ENCODE data around the gene VWA2. TPM values are rescaled to one million over a fixed set of nuclear protein-coding genes. Genes with fewer than 3 reads are reported as not detected.

The VWA2 gene
- total RNA-seq, 2 experiments from 2014 or later = not detected

DNA sequence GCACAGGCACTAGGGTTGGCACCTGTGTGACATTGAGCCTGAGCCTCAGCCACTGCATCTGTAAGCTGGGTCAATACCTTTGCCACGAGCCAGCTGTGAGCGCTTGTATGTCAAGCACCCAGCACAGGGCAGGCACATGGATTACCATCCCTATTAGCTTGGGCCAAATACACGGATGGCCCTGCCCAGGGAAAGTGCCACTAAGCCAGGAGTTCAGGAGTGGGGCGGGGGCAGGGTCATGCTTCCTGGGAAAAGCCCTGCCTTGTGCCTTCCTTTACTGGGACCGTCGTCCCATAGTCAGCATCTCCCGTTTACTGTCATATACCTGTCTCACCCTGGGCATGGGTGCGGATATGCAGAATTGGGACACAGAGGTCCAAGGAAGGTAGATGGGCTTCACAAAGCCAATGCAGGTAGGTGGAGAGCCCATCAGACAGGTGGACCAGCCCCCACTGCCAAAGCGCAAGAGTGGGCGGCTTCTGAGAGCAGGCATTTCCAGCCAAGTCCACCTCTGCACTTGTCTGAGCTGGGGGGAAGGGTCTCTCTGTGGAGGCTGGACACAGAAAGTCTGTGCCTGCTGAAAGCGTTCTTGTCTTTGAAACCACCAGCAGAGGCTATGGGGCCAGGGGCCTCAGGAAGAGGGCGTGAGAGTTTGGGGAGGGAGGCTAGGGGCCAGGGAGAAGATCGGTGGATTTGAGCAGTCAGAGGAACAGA, 72.6 kb downstream of the VWA2 start:
- no peak overlapping the region for H3K4me3 Mint-ChIP-seq
- no peaks in the 10 kb centered on the region for H3K9me3 Mint-ChIP-seq (ENCODE audit: low read depth)
- DNase-seq = no peak
- intact Hi-C loops (cut with DNase I, micrococcal nuclease) = no loop called here
- H3K27ac Mint-ChIP-seq = no peak overlapping the region
- POLR2A ChIA-PET = no interaction called here
- CTCF ChIA-PET = interaction anchor here (1.4 kb wide), 1 partner anchor 7 kb away, joined by 6 read pairs; no protein-coding TSS in a partner anchor
- H3K36me3 Mint-ChIP-seq (ENCODE audit: low read depth) = no peaks in the 10 kb centered on the region
- ATAC-seq = no peak
- H3K27me3 Mint-ChIP-seq = no peaks in the 10 kb centered on the region
- no peaks in the 10 kb centered on the region for H3K4me1 Mint-ChIP-seq

DNA sequence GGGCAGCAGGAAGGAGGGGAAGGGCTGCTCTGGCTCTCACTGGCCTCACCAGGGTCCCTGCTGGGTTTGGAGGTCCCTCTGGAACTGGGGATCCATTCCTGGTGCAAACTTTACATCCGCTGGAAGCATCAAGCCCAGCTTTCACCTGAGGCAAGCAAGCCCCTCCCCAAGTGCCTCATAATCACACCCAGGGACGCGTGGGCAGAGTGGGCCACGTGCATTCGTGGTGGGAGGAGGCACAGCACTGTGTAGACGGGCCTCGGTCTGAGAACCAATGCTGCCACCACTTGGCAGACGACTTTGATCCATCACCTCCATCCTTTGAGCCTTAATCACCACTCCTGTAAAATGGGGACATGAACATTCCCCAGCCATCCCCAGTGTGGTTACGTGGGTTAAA, 74.1 kb downstream of the VWA2 start:
- Mint-ChIP-seq H3K27ac (no peak overlapping the region), H3K27me3 (no peaks in the 10 kb centered on the region), H3K4me1 (no peaks in the 10 kb centered on the region), H3K9me3 (ENCODE audit: low read depth) (no peaks in the 10 kb centered on the region), H3K4me3 (no peak overlapping the region), H3K36me3 (ENCODE audit: low read depth) (no peaks in the 10 kb centered on the region)
- ChIA-PET POLR2A (no interaction called here), CTCF (interaction anchor here (1.4 kb wide), 1 partner anchor 9 kb away, joined by 6 read pairs; no protein-coding TSS in a partner anchor)
- ATAC-seq (no peak), DNase-seq (no peak)
- intact Hi-C loops (cut with DNase I, micrococcal nuclease) = no loop called here

DNA sequence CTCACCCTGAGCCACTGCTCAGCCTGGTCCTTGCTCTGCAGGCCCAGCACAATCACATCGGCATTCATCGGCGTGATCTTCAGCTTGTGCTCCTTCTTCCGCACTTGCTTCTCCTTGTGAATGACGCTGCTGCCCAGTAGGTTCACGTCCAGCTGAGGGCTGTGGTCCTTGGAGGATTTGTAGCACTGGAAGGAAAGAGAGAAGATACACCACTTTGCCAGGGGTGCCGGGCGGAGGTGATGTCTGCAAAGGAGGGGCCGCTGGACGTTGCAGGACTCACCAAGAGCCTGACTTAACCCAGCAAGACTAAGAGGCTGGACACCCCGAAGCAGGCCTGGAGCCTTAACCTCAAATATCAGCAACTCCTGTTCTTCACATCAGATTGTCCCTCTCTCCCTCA, 74.8 kb downstream of the VWA2 start:
- ChIA-PET POLR2A (no interaction called here), CTCF (no interaction called here)
- Mint-ChIP-seq H3K27ac (no peak overlapping the region), H3K4me3 (no peak overlapping the region), H3K36me3 (ENCODE audit: low read depth) (no peaks in the 10 kb centered on the region), H3K9me3 (ENCODE audit: low read depth) (no peaks in the 10 kb centered on the region), H3K4me1 (no peaks in the 10 kb centered on the region), H3K27me3 (no peaks in the 10 kb centered on the region)
- DNase-seq (no peak), ATAC-seq (no peak)
- intact Hi-C loops (cut with DNase I, micrococcal nuclease) = no loop called here

DNA sequence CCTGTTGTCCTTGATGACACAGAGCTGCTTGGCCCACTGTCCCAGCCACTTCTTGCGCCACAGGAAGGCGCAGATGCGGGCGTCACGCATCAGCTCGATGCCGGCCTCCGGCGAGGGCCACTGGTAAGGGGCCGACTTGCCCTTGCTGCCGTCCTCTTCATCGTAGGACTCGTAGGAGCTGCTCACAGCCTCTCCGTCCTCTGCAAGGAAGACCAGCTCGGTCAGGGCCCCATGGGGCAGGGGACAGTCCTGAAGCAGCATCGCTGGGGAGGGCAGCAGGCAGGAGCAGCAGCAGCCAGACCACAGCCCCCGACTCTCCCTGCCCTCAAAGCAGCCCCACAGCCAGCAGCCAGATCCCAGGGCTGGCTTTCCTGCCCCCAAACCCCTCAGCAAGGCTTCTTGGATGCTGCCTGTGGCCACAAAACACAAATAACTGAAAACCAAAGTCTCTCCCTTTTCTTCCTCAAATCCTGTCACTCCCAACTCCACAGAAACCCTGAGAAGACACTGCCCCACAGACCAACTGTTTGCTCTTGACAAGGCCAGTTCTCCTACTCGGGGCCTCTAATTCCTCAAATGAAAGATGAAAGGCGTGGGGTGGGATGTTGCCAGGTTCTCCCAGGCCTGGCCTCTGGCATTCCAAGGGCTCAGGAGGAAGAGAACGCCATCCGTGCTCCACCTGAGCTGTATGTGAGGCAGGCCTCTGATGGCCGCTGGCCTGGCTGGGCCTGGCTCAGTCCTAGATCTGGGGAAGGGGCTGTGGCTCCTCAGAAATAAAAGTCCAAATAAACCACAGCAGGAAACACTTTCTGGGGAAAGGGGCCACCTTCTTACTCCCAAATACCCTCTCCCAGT, 76.7 kb downstream of the VWA2 start:
- no peaks in the 10 kb centered on the region for H3K9me3 Mint-ChIP-seq (ENCODE audit: low read depth)
- ChIA-PET POLR2A (no interaction called here), CTCF (no interaction called here)
- no peaks in the 10 kb centered on the region for H3K36me3 Mint-ChIP-seq (ENCODE audit: low read depth)
- no peak for ATAC-seq
- intact Hi-C loops (cut with DNase I, micrococcal nuclease) = no loop called here
- no peak overlapping the region for H3K27ac Mint-ChIP-seq
- no peaks in the 10 kb centered on the region for H3K4me1 Mint-ChIP-seq
- no peak for DNase-seq
- no peak overlapping the region for H3K4me3 Mint-ChIP-seq
- H3K27me3 Mint-ChIP-seq = no peaks in the 10 kb centered on the region

DNA sequence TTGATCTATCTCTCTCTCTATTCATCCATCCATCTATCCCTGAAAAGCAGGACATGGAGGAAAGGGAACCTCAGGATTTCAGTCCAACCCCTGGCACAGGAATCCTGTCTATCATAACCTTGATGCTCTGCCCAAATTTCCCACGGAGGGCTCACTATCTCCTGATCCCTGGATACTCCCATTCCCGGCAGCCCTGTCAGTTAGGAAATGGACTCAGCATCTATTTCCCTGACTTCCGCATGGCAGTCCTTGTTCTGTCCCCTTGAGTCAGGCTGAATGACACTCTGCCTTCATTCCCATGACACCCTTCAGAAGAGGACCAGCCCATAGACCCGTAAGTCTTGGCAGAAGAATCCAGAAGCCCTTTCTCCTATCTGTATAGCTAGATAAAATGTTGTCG, 77.7 kb downstream of the VWA2 start:
- ChIA-PET CTCF (no interaction called here), POLR2A (no interaction called here)
- ATAC-seq (no peak), DNase-seq (no peak)
- no peaks in the 10 kb centered on the region for H3K36me3 Mint-ChIP-seq (ENCODE audit: low read depth)
- no peaks in the 10 kb centered on the region for H3K27me3 Mint-ChIP-seq
- no peaks in the 10 kb centered on the region for H3K4me1 Mint-ChIP-seq
- no peak overlapping the region for H3K27ac Mint-ChIP-seq
- H3K9me3 Mint-ChIP-seq (ENCODE audit: low read depth) = no peaks in the 10 kb centered on the region
- intact Hi-C loops (cut with DNase I, micrococcal nuclease) = no loop called here
- no peak overlapping the region for H3K4me3 Mint-ChIP-seq

DNA sequence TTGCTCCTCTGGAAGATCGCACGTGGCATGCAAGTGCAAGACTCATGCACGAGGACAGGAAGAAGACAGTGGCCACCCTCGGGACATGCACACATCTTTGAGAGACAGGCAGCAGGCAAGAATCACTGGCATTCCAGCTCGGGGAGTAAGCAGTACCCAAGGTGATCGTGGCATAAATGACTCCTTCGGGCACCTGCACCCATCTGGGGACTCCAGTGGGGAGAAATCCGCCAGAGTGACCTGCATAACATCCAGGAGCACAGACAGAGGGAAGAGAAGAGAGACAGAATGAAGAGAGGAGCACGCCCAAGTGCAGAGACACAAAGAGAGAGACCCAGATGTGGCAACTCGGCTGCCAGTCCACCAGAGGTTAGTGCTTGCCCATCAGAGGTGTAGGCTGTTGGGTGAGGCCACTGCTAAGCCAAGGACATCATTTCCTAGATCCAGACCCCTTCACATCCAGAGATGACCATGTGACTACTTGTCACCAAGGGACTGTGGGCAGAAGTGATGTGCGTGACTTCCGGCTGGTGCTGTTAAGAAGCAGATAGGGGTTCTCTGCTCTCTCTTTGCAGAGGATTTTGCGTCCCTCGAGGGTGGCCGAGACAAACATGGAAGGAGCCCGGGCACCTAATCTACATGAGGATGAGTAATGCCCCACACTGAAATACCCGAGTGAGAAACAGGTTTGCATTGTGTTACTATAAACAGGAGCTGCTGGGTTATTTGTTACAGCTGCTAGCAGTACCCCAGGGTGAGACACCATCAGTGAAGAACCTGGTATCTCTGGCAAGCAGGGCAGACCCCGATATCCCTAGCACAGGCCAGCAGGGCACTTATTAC, 80.6 kb downstream of the VWA2 start:
- intact Hi-C loops (cut with DNase I, micrococcal nuclease) = no loop called here
- Mint-ChIP-seq H3K27ac (no peak overlapping the region), H3K27me3 (no peaks in the 10 kb centered on the region), H3K36me3 (ENCODE audit: low read depth) (no peaks in the 10 kb centered on the region), H3K4me3 (no peak overlapping the region), H3K9me3 (ENCODE audit: low read depth) (no peaks in the 10 kb centered on the region), H3K4me1 (no peaks in the 10 kb centered on the region)
- DNase-seq (no peak), ATAC-seq (no peak)
- ChIA-PET CTCF (no interaction called here), POLR2A (no interaction called here)

DNA sequence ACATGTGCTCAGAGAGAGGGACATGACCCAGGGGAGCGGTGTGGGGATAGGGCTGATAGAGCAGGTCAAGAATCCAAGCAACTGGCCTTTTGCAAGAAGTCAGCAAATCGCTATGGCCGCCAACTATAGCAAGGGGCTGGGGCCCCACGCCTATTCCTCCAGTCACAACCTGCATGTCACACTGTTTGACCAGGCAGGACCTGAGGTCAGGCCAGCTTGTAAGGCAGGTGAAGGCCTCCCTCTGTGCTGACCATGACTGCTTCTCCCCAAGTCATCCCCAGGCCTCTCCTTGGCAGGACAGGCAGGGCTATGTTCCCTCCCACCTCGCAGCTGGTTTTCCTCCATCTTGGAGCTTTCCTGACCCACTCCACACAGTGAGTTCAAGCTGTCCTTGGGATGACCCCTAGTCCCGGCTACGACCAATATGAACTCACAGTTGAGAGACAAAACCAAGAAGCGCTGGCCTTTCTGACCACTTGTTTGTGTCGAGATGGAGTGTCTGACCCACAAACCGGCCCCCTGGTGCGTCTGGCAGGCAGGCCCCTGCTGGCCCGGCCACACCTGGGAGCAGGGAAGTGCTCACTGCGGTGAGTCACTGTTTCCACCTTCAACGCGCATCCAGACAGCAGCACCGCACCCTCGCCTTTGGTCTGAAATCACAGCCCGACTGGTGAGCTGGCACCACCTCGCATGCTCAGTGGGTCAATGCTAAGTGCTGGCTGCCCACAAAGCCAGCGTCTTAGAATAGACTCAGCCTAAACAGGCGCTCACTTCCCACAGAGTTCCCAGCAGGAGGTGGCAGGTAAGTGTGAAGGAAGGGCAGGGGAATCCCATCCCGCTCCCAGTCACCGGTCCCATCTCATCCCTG, 81.4 kb downstream of the VWA2 start:
- Mint-ChIP-seq H3K9me3 (ENCODE audit: low read depth) (no peaks in the 10 kb centered on the region), H3K27ac (no peak overlapping the region), H3K36me3 (ENCODE audit: low read depth) (no peaks in the 10 kb centered on the region), H3K27me3 (no peaks in the 10 kb centered on the region), H3K4me3 (no peak overlapping the region), H3K4me1 (no peaks in the 10 kb centered on the region)
- no peak for ATAC-seq
- intact Hi-C loops (cut with DNase I, micrococcal nuclease) = no loop called here
- POLR2A ChIA-PET = no interaction called here
- no peak for DNase-seq
- CTCF ChIA-PET = no interaction called here

DNA sequence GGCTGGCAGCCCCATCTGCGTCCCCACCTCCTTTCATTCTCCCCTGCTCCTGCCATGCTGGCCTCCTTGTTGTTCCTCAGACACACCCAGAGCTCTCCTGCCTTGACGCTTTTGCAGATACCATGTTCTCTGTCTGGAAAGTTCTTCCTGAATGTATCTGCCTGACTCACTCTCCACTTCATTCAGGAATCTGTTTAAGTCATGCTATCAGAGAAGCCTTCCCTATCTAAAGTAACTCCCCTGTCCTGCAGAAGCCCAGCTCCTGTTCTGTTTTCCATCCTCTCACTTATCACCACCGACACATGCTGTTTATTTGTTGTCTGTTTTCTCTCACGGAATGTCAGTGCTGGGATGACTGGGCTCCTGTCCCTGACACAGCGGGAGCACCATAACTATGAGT, 83.3 kb downstream of the VWA2 start:
- Mint-ChIP-seq H3K36me3 (ENCODE audit: low read depth) (no peaks in the 10 kb centered on the region), H3K27me3 (no peaks in the 10 kb centered on the region), H3K4me1 (no peaks in the 10 kb centered on the region), H3K9me3 (ENCODE audit: low read depth) (no peaks in the 10 kb centered on the region), H3K27ac (no peak overlapping the region), H3K4me3 (no peak overlapping the region)
- intact Hi-C loops (cut with DNase I, micrococcal nuclease) = no loop called here
- ChIA-PET CTCF (interaction anchor here (0.8 to 2.8 kb wide), 2 partner anchors 18 to 61 kb away, joined by 3 to 16 read pairs; no protein-coding TSS in a partner anchor), POLR2A (no interaction called here)
- ATAC-seq = no peak
- DNase-seq = no peak

DNA sequence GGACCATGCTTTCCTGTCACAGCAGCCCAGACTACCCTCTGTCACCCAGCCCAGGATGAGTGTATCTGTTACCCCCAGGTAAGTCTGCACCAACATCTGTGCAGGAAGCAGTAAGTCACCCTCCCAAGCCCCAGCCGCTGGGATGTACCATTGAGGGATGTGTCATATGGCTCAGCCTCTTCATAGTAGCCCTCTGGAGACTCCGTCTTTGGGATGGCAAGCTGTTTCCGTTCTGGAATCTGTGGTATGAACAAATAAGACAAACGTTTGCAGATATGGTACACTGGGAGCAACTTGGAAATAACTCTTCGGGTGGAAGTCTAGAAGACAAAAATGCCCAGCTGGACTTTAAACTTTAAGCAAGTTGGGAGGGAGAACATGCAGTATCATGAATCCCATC, 84.0 kb downstream of the VWA2 start:
- CTCF ChIA-PET = interaction anchor here (0.8 to 2.8 kb wide), 2 partner anchors 19 to 62 kb away, joined by 3 to 16 read pairs; no protein-coding TSS in a partner anchor
- Mint-ChIP-seq H3K9me3 (ENCODE audit: low read depth) (no peaks in the 10 kb centered on the region), H3K36me3 (ENCODE audit: low read depth) (no peaks in the 10 kb centered on the region), H3K4me1 (no peaks in the 10 kb centered on the region), H3K27me3 (no peaks in the 10 kb centered on the region), H3K27ac (no peak overlapping the region), H3K4me3 (no peak overlapping the region)
- POLR2A ChIA-PET = no interaction called here
- intact Hi-C loops (cut with DNase I, micrococcal nuclease) = no loop called here
- no peak for DNase-seq
- no peak for ATAC-seq

DNA sequence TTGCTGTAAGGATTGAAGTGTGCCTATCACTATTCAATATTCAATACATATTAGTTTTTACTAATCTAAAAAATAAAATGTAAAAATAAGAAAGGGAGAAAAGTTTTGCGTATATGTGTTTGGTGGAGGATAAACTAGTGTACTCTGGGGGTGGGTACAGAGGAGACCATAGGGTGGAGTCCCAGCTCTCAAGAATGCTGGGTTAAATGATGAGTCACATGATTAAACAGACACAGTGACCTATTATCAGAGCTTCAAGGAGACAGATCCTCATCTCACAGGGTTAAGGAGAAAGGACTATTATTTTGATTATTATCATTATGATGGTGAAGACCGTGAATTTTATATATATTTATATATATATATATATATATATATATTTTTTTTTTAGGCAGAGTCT, 87.7 kb downstream of the VWA2 start:
- Mint-ChIP-seq H3K4me3 (no peak overlapping the region), H3K27ac (no peak overlapping the region), H3K27me3 (no peaks in the 10 kb centered on the region), H3K9me3 (ENCODE audit: low read depth) (no peaks in the 10 kb centered on the region), H3K36me3 (ENCODE audit: low read depth) (no peaks in the 10 kb centered on the region), H3K4me1 (no peaks in the 10 kb centered on the region)
- ChIA-PET POLR2A (no interaction called here), CTCF (interaction anchor here (2.5 kb wide), 1 partner anchor 23 kb away, joined by 10 read pairs; no protein-coding TSS in a partner anchor)
- DNase-seq = no peak
- intact Hi-C loops (cut with DNase I, micrococcal nuclease) = no loop called here
- no peak for ATAC-seq
